ENCODE results near the gene MYO9A. TPM values are rescaled to one million over a fixed set of nuclear protein-coding genes. Genes with fewer than 3 reads are reported as not detected.
A peak's percentile ranks its signal among the peaks of the same experiment; 100 is the strongest.
"Not testable (repeated sequence)": the region's sequence is repeated elsewhere in the genome, so short reads cannot be mapped to it uniquely, and the experiment has no call there.

Gene MYO9A
- total RNA-seq, 2 donors from 2014 or later = 27.1 to 30.5 TPM

DNA sequence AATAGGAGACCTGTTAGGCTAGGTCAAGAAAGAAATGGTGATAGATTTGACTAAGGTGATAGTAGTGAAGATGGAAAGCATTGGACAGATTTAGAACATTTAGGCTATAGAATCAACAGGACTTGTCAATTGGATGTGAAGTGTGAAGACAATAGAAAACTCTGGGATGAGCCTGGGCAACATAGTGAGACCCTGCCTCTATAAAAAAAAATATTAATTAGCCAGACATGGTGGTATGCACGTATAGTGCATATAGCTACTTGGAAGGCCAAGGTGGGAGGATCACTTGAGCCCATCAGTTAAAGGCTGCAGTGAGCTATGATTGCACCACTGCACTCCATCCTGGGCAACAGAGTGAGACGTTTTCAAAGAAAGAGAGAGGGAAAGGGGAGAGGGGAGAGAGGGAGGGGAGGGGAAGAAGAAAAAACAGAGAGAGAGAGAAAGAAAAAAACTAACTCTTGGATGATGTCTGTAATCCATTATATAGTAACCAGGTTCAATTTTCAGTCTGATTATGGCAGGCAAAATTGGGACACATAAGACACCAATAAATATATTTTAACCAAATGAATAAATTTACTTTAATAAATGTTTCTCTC lies 9.9 kb upstream of the MYO9A start:
- no peaks in the 10 kb centered on the region for H3K9me3 ChIP-seq (ENCODE audit: control insufficient read depth, low read length, poor library complexity, severe bottlenecking)
- Mint-ChIP-seq H3K27ac (no peak overlapping the region), H3K27me3 (no peaks in the 10 kb centered on the region), H3K4me3 (no peak overlapping the region), H3K4me1 (no peaks in the 10 kb centered on the region), H3K36me3 (ENCODE audit: low read depth) (no peaks in the 10 kb centered on the region)
- no peak for ATAC-seq
- no peak for DNase-seq

GRCh38 chr15:72124218-72124617 lies 6.3 kb upstream of the MYO9A start:
- ATAC-seq = no peak
- DNase-seq = no peak
- H3K36me3 Mint-ChIP-seq (ENCODE audit: low read depth) = peaks cover 2% of the 10 kb centered on the region
- H3K27ac Mint-ChIP-seq = no peak overlapping the region
- H3K9me3 ChIP-seq (ENCODE audit: control insufficient read depth, low read length, poor library complexity, severe bottlenecking) = no peaks in the 10 kb centered on the region
- H3K27me3 Mint-ChIP-seq = no peaks in the 10 kb centered on the region
- H3K4me3 Mint-ChIP-seq = no peak overlapping the region
- peaks cover under 1% of the 10 kb centered on the region for H3K4me1 Mint-ChIP-seq

GRCh38 chr15:72117486-72118016 lies 399 bp downstream of the MYO9A start:
- Mint-ChIP-seq H3K27ac (peak overlapping the region; percentile 96), H3K36me3 (ENCODE audit: low read depth) (peaks cover 7% of the 10 kb centered on the region), H3K27me3 (no peaks in the 10 kb centered on the region), H3K4me1 (peaks cover 36% of the 10 kb centered on the region), H3K4me3 (peak overlapping the region; percentile 97)
- DNase-seq = peak; percentile 41 to 65 (median 65)
- ATAC-seq = peak; percentile 62
- no peaks in the 10 kb centered on the region for H3K9me3 ChIP-seq (ENCODE audit: control insufficient read depth, low read length, poor library complexity, severe bottlenecking)

- H3K9me3 ChIP-seq (ENCODE audit: control insufficient read depth, low read length, poor library complexity, severe bottlenecking) = no peaks in the 10 kb centered on the region
- ATAC-seq (no peak), DNase-seq (no peak)
- Mint-ChIP-seq H3K36me3 (ENCODE audit: low read depth) (peaks cover 7% of the 10 kb centered on the region), H3K4me3 (peak overlapping the region; percentile 97), H3K27me3 (no peaks in the 10 kb centered on the region), H3K4me1 (peaks cover 38% of the 10 kb centered on the region), H3K27ac (peak overlapping the region; percentile 81)
These were observed 1.0 kb downstream of the MYO9A start for GRCh38 chr15:72116731-72117485.

DNA sequence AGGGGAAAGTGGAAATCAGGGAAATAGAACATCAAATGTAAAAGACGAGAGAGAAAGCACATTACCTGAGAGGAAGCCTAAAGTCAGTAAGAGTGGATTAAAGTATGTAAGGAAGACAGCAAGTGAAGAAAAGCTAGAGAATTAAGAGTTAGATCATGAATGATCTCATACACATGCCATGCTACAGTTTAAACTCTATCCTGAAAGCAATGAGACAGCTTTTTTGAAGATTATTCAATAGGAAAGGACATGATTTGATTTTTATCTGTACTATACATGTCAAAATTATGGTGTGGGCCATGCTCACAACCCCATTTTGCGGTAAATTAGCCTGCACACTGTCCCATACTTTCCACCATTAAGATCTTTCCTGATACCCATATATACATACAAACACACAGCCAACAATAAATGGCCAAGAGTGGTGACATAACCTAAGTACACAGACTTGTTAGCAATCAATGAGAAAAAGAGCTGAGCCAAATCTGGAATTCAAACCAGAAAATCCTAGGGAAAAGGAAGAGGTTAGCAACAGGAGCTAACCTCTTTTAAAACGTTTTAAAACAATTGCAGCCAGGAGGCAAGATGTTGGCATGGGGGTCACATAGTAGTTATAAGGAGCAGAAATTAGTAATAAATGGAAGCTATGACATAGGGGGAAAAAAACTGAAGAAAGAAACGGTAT lies 4.5 kb downstream of the MYO9A start:
- Mint-ChIP-seq H3K36me3 (ENCODE audit: low read depth) (peaks cover 4% of the 10 kb centered on the region), H3K4me3 (no peak overlapping the region), H3K4me1 (peaks cover 30% of the 10 kb centered on the region), H3K27ac (peak overlapping the region; percentile 37), H3K27me3 (no peaks in the 10 kb centered on the region)
- DNase-seq = no peak
- H3K9me3 ChIP-seq (ENCODE audit: control insufficient read depth, low read length, poor library complexity, severe bottlenecking) = no peaks in the 10 kb centered on the region
- no peak for ATAC-seq

DNA sequence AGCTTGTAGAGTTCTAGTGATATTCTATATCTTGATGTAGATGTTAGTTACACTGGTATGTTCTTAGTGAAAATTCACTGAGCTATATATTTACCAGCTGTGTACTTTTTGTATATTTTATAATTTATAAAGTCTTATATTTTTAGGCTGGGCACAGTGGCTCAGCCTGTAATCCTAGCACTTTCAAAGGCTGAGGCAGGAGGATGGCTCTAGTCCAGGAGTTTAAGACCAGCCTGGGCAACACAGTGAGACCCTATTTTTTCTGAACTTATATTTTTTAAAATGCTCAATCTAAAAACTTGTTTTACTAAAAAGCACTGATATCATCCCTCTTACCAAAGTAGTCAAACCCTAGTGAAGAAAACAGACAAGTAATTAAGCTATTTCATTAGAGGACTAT lies 5.1 kb downstream of the MYO9A start:
- no peak overlapping the region for H3K27ac Mint-ChIP-seq
- DNase-seq (no peak), ATAC-seq (no peak)
- H3K27me3 Mint-ChIP-seq = no peaks in the 10 kb centered on the region
- H3K9me3 ChIP-seq (ENCODE audit: control insufficient read depth, low read length, poor library complexity, severe bottlenecking) = no peaks in the 10 kb centered on the region
- no peak overlapping the region for H3K4me3 Mint-ChIP-seq
- peaks cover 4% of the 10 kb centered on the region for H3K36me3 Mint-ChIP-seq (ENCODE audit: low read depth)
- peaks cover 32% of the 10 kb centered on the region for H3K4me1 Mint-ChIP-seq

DNA sequence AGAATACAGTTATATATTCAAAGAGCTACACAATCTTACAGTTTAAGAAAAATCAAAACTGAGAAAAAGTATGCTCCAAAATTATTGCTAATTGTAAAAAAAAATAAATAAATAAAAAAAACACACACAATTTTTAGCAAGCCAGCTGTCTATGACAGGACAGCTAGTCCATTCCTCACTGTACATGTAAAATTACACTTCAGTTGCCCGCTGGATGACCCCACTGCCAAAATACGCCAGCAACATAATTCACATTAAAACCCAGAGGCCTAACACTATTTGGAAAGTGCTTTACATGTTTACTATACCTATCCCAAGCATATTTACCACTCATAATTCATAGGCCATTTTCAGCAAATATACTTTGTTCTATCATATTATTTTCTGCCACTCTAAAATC lies 5.8 kb downstream of the MYO9A start:
- ATAC-seq (no peak), DNase-seq (no peak)
- no peak overlapping the region for H3K27ac Mint-ChIP-seq
- H3K4me1 Mint-ChIP-seq = peaks cover 32% of the 10 kb centered on the region
- no peaks in the 10 kb centered on the region for H3K27me3 Mint-ChIP-seq
- no peaks in the 10 kb centered on the region for H3K9me3 ChIP-seq (ENCODE audit: control insufficient read depth, low read length, poor library complexity, severe bottlenecking)
- peaks cover 4% of the 10 kb centered on the region for H3K36me3 Mint-ChIP-seq (ENCODE audit: low read depth)
- H3K4me3 Mint-ChIP-seq = no peak overlapping the region

DNA sequence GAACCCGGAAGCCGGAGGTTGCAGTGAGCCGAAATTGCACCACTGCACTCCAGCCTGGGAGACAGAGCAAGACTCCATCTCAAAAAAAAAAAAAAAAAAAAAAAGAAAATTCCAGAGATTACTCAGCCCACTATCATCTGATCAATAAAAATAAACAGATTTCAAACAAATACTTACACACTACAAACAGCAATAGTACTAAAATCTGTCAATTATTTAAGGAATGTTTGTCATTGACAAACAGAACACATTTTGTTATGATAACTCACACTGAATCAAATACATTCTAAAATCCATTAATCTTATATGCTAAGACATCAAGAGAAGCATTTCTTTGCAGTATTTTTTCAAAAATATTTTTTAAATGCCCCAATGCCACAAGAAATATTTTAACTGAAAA lies 7.6 kb downstream of the MYO9A start:
- DNase-seq (no peak), ATAC-seq (no peak)
- Mint-ChIP-seq H3K27me3 (no peaks in the 10 kb centered on the region), H3K27ac (no peak overlapping the region), H3K4me3 (no peak overlapping the region), H3K4me1 (peaks cover 20% of the 10 kb centered on the region), H3K36me3 (ENCODE audit: low read depth) (peaks cover 4% of the 10 kb centered on the region)
- no peaks in the 10 kb centered on the region for H3K9me3 ChIP-seq (ENCODE audit: control insufficient read depth, low read length, poor library complexity, severe bottlenecking)

DNA sequence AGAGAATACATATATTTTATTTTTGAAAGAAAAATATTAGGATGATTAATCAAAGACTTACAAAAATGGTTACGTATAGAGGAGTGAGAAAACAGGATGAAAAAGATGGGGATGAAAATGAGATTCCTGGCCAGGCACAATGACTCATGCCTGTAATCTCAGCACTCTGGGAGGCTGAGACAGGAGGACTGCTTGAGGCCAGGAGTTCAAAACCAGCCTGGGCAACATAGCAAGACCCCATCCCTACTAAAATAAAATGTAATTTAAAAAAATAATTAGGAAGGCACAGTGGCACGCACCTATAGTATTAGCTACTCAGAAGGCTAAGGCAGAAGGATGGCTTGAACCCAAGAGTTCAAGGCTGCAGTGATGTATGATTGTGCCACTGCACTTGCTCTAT lies 11.9 kb downstream of the MYO9A start:
- no peaks in the 10 kb centered on the region for H3K36me3 Mint-ChIP-seq (ENCODE audit: low read depth)
- no peak overlapping the region for H3K4me3 Mint-ChIP-seq
- no peaks in the 10 kb centered on the region for H3K27me3 Mint-ChIP-seq
- H3K9me3 ChIP-seq (ENCODE audit: control insufficient read depth, low read length, poor library complexity, severe bottlenecking) = no peaks in the 10 kb centered on the region
- DNase-seq (no peak), ATAC-seq (no peak)
- no peak overlapping the region for H3K27ac Mint-ChIP-seq
- peaks cover 21% of the 10 kb centered on the region for H3K4me1 Mint-ChIP-seq

DNA sequence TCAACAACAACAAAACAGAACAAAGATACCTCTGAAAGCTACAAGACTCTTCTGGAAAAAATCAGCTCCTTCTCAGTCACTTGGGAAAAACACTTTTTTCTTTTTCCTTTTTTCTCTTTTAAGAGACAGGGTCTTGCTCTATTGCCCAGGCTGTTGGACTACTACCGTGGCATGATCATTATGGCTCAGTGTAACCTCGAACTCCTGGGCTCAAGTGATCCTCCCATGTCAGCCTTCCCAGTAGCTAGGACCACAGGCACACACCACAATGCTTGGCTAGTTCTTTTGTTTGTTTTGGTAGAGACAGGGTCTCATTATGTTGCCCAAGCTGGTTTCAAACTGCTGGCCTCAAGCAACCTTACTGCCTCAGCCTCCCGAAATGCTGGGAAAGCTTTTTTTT lies 12.8 kb downstream of the MYO9A start:
- Mint-ChIP-seq H3K4me3 (no peak overlapping the region), H3K27me3 (no peaks in the 10 kb centered on the region), H3K4me1 (peaks cover 21% of the 10 kb centered on the region), H3K36me3 (ENCODE audit: low read depth) (no peaks in the 10 kb centered on the region), H3K27ac (no peak overlapping the region)
- no peak for ATAC-seq
- no peak for DNase-seq
- H3K9me3 ChIP-seq (ENCODE audit: control insufficient read depth, low read length, poor library complexity, severe bottlenecking) = no peaks in the 10 kb centered on the region

GRCh38 chr15:72100551-72100950 lies 17.4 kb downstream of the MYO9A start:
- H3K9me3 ChIP-seq (ENCODE audit: control insufficient read depth, low read length, poor library complexity, severe bottlenecking); H3K27ac Mint-ChIP-seq; H3K27me3 Mint-ChIP-seq; DNase-seq; H3K36me3 Mint-ChIP-seq (ENCODE audit: low read depth); H3K4me3 Mint-ChIP-seq; ATAC-seq: not testable (repeated sequence)
- peaks cover 21% of the 10 kb centered on the region for H3K4me1 Mint-ChIP-seq

DNA sequence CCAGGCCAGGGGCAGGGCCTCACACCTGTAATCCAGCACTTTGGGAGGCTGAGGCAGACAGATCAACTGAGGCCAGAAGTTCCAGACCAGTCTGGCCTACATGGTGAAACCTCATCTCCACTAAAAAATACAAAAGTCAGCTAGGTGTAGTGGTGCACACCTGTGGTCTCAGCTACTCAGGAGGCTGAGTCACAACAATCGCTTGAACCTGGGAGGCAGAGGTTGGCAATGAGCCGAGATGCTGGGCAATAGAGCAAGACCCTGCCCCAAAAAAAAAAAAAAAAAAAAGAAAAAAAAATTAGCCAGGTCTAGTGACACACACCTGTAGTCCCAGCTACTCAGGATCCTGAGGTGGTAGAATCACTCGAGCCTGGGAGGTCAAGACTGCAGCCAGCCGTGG lies 18.8 kb downstream of the MYO9A start:
- Mint-ChIP-seq H3K27me3 (no peaks in the 10 kb centered on the region), H3K4me3 (no peak overlapping the region), H3K36me3 (ENCODE audit: low read depth) (peaks cover 2% of the 10 kb centered on the region), H3K27ac (no peak overlapping the region), H3K4me1 (peaks cover 14% of the 10 kb centered on the region)
- H3K9me3 ChIP-seq (ENCODE audit: control insufficient read depth, low read length, poor library complexity, severe bottlenecking) = no peaks in the 10 kb centered on the region
- ATAC-seq (no peak), DNase-seq (no peak)

DNA sequence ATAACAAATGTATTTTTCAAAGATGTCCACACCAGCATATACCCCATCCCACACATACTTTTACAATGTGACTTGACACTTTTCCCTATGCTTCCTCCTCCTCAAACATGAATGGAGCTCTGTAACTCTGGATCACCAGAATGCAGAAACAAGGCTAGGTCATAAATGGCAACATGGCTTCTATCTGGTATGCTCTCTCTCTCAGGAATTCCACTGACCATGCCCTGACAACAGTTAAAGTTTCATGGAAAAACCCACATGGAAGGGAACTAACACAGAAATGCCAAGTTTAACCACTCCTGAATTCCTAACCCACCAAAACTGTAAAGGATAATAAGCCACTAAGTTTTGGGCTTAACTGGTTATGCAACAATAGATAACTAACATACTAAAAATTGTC lies 19.9 kb downstream of the MYO9A start:
- no peaks in the 10 kb centered on the region for H3K9me3 ChIP-seq (ENCODE audit: control insufficient read depth, low read length, poor library complexity, severe bottlenecking)
- H3K4me1 Mint-ChIP-seq = peaks cover 8% of the 10 kb centered on the region
- no peaks in the 10 kb centered on the region for H3K27me3 Mint-ChIP-seq
- ATAC-seq (no peak), DNase-seq (no peak)
- H3K36me3 Mint-ChIP-seq (ENCODE audit: low read depth) = peaks cover 4% of the 10 kb centered on the region
- no peak overlapping the region for H3K27ac Mint-ChIP-seq
- H3K4me3 Mint-ChIP-seq = no peak overlapping the region

Measured in T-helper 17 cell (primary cell).